KMS-11 (cell line): Measurements from ENCODE around the gene PIK3CD.

Experiments
- H2AFZ ChIP-seq: fragments of 200-600 bp; sonication (generic); 2 replicates; pipeline ENCODE4 v1.6.1; 2016; ENCODE audit warnings: antibody characterized with exemption, mixed run types, low read depth
- H3K27ac ChIP-seq: fragments of 200-600 bp; sonication (generic); 2 replicates; pipeline ENCODE4 v1.6.1; 2016; ENCODE audit warnings: mild to moderate bottlenecking, mixed run types
- H3K27me3 ChIP-seq: fragments of 200-600 bp; sonication (generic); 2 replicates; pipeline ENCODE4 v1.6.1; 2017; ENCODE audit warnings: mild to moderate bottlenecking, low read depth, mixed run types, moderate library complexity; ENCODE audit not compliant: insufficient read depth
- H3K36me3 ChIP-seq: fragments of 200-600 bp; sonication (generic); 2 replicates; pipeline ENCODE4 v1.6.1; 2017; ENCODE audit warnings: mild to moderate bottlenecking, mixed run types; ENCODE audit not compliant: insufficient read depth
- H3K4me1 ChIP-seq: fragments of 200-600 bp; sonication (generic); 2 replicates; pipeline ENCODE4 v1.6.1; 2016; ENCODE audit warnings: mild to moderate bottlenecking, low read depth, mixed run types; ENCODE audit not compliant: poor library complexity, severe bottlenecking
- H3K4me2 ChIP-seq: fragments of 200-600 bp; sonication (generic); 2 replicates; pipeline ENCODE4 v1.7.0; 2016; ENCODE audit warnings: mild to moderate bottlenecking, mixed run types
- H3K4me3 ChIP-seq: fragments of 200-600 bp; sonication (generic); IDR thresholded peaks from 2 replicates; pipeline ENCODE4 v1.6.1; 2017; ENCODE audit warnings: low read depth, low read length, mixed read lengths; ENCODE audit not compliant: insufficient read depth
- H3K79me2 ChIP-seq: fragments of 200-600 bp; sonication (generic); 2 replicates; pipeline ENCODE4 v1.6.1; 2016; ENCODE audit warnings: low read depth, mixed run types; ENCODE audit not compliant: insufficient read depth
- H3K9ac ChIP-seq: fragments of 200-600 bp; sonication (generic); 2 replicates; pipeline ENCODE4 v1.6.1; 2016; ENCODE audit warnings: mild to moderate bottlenecking, mixed run types
- H4K20me1 ChIP-seq: fragments of 200-600 bp; sonication (generic); 2 replicates; pipeline ENCODE4 v1.6.1; 2016; ENCODE audit warnings: mild to moderate bottlenecking, mixed run types; ENCODE audit not compliant: insufficient read depth
- TF ChIP-seq, protein P1 (sequence below): fragments of 200-600 bp; sonication (generic); conservative IDR thresholded peaks from 2 replicates; pipeline ENCODE4 v1.6.1; 2017; ENCODE audit warnings: low read depth, mild to moderate bottlenecking, antibody characterized with exemption, low read length, moderate library complexity, mixed read lengths

Gene PIK3CD

DNA sequence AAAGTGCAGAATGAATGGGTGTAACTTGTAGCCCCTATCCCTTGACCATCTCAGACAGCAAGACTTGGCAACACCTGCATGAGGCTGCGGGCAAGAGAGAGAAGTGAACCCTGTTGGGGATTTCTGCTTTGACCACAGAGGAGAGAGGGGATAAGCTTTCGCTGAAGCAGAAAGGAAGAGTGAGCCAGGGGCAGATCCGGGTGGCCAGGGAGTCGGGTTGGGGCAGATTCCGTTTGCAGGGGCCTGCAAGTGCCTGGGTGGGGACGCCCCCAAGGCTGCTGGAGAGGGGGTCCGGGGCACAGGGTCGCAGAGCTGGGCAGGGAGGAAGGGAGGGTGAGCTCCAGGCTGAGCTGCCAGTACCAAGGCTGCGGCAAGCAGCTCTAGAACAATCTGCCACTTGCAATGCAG is 25.3 kb upstream of the PIK3CD start:
- TF ChIP-seq, protein P1, sequence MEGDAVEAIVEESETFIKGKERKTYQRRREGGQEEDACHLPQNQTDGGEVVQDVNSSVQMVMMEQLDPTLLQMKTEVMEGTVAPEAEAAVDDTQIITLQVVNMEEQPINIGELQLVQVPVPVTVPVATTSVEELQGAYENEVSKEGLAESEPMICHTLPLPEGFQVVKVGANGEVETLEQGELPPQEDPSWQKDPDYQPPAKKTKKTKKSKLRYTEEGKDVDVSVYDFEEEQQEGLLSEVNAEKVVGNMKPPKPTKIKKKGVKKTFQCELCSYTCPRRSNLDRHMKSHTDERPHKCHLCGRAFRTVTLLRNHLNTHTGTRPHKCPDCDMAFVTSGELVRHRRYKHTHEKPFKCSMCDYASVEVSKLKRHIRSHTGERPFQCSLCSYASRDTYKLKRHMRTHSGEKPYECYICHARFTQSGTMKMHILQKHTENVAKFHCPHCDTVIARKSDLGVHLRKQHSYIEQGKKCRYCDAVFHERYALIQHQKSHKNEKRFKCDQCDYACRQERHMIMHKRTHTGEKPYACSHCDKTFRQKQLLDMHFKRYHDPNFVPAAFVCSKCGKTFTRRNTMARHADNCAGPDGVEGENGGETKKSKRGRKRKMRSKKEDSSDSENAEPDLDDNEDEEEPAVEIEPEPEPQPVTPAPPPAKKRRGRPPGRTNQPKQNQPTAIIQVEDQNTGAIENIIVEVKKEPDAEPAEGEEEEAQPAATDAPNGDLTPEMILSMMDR: no peak
- H3K9ac ChIP-seq: no peak overlapping the region
- H4K20me1 ChIP-seq: no peaks in the 10 kb centered on the region
- no peaks in the 10 kb centered on the region for H3K36me3 ChIP-seq
- peaks cover 74% of the 10 kb centered on the region for H3K27me3 ChIP-seq
- H3K27ac ChIP-seq: no peak overlapping the region
- H3K4me1 ChIP-seq: peaks cover 30% of the 10 kb centered on the region
- no peak overlapping the region for H2AFZ ChIP-seq
- H3K79me2 ChIP-seq: no peaks in the 10 kb centered on the region
- peak overlapping the region; percentile 24; the same call in 1 of the 2 replicates for H3K4me2 ChIP-seq
- no peak overlapping the region for H3K4me3 ChIP-seq

DNA sequence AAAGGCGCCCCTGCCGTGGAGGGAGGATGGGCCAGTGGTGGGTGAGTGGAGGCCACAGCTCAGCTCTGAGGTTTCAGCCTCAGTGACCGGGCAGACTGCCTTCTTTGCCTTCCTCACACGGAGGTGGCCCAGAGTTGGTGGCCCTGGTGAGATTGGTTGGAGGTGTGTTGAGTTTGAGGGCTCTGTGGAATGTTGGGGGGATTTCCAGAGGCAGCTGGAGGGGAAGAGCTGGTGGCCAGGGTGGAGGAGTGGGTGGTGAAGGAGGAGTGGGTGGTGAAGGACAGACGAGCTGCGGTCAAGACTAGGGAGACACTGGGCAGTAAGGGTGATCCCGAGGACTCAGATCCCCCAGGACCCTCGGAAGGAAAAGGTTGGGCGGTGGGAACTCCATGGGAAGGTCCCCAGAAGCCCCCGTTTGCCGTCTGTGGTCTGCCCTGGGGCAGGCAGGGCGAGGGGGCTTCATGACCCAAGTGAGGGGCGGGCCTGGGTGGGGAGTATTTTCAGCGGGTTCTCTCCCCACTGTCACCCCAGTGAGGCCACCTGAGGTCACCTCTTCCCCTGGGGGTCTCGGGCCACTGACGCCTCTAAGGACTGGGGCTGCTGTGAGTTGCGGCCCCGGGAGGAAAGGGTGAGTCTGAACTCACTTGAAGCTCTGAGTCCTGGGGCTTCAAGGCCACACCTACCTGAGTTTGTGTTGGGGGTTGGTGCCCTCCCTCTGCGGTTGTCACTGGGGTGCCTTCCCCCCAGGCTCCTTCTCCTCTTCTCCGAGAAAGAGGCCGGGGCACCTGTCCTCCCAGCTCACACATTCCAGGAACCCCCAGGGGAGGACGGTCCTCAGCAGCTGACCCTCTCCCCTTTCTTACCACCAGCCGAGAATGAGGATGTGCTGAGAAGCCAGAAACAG is 22.7 kb upstream of the PIK3CD start:
- TF ChIP-seq, protein P1: no peak
- H3K9ac ChIP-seq: no peak overlapping the region
- H3K27ac ChIP-seq: no peak overlapping the region
- no peaks in the 10 kb centered on the region for H4K20me1 ChIP-seq
- H3K4me3 ChIP-seq: no peak overlapping the region
- peaks cover 30% of the 10 kb centered on the region for H3K4me1 ChIP-seq
- H3K27me3 ChIP-seq: peaks cover 64% of the 10 kb centered on the region
- peak overlapping the region; percentile 7; the same call in 1 of the 2 replicates for H3K4me2 ChIP-seq
- H3K79me2 ChIP-seq: no peaks in the 10 kb centered on the region
- H2AFZ ChIP-seq: no peak overlapping the region
- no peaks in the 10 kb centered on the region for H3K36me3 ChIP-seq

DNA sequence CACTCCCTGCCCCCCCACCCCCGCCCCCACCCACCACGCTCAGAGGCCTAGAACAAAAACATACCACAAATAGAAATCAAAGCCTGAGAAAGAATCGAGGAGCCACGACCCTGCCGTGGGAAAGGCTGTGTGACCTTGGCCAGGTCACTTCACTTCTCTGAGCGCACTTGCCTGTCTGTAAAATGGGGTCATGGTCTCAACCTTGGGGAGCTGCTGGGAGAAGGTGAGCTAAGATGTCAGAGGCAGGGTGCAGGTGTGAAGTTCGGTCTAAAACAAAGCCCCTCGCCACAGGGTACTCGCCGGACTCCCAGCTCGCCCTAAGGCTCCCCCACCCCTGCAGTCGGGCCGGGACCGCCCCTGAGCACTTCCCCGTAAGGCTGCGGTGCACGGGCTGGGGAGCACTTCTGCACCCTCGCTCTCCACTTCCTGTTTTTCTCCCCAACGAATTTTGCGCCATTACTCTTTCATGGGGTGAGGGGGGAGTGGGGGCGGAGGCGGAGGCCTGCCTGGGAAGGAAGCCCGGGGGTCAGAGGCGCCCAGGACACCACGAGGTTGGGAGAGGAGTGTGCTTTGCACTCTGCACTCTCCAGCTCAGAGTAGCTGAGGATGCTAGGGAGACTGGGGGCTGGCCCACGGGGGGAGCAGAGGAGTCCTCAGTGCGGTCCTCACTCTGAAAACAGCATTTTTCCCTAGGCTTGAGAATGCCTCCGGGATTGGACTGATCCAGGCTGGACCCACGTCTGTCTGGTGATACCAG is 21.9 kb upstream of the PIK3CD start:
- Histone ChIP-seq H3K4me3 (no peak overlapping the region), H3K79me2 (no peaks in the 10 kb centered on the region), H3K27me3 (peaks cover 58% of the 10 kb centered on the region), H3K27ac (no peak overlapping the region), H4K20me1 (no peaks in the 10 kb centered on the region), H3K4me1 (peaks cover 36% of the 10 kb centered on the region), H3K4me2 (no peak overlapping the region), H2AFZ (no peak overlapping the region), H3K36me3 (no peaks in the 10 kb centered on the region), H3K9ac (no peak overlapping the region)
- TF ChIP-seq, protein P1: no peak

DNA sequence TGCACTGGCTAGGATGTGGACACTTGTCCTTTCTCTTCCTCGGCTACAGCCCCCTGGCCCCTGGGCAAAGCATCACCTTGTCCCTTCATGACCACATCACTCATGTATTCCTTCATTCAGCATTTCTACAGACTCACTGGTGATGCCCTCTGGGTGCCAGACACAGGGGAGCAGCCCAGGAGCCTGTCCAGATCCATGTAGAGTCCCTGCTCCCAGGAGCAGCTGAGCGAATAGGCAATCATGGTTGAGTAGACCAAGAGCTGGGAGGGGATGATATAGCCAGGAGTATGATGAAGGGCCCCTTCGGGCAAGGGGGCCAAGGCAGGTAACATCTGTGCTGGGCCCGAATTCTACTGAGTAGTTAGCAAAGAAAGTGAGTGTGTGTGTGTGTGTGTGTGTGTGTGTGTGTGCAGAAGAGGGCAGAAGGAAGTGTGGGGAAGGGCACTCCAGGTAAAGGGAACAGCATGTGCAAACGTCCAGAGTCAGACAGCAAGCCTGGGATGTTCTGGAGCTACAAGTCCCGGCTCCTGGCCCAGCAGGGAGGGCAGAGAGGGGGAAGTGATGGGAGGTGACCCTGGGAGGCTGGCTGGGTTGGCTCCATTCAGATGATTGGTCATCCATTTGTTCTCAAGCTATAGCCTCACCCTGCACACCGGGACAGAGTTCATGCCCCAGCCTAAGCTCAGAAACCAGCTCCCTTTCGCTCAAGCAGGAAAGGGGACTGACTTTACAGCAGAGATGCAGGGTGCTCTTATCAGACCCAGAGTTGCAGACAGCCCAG is 21.0 kb upstream of the PIK3CD start:
- no peak overlapping the region for H2AFZ ChIP-seq
- no peak overlapping the region for H3K4me2 ChIP-seq
- H3K9ac ChIP-seq: no peak overlapping the region

More for the DNA sequence above, 21.0 kb upstream of the PIK3CD start:
- no peaks in the 10 kb centered on the region for H3K79me2 ChIP-seq
- TF ChIP-seq, protein P1: no peak
- no peak overlapping the region for H3K27ac ChIP-seq
- peaks cover 52% of the 10 kb centered on the region for H3K27me3 ChIP-seq
- H4K20me1 ChIP-seq: no peaks in the 10 kb centered on the region
- H3K4me1 ChIP-seq: peaks cover 38% of the 10 kb centered on the region
- no peaks in the 10 kb centered on the region for H3K36me3 ChIP-seq
- H3K4me3 ChIP-seq: no peak overlapping the region
